ENCODE measurements around the gene RNF166. TPM values are rescaled to one million over a fixed set of nuclear protein-coding genes. Genes with fewer than 3 reads are reported as not detected.
A peak's percentile ranks its signal among the peaks of the same experiment; 100 is the strongest.

RNF166 gene
- total and polyA plus RNA-seq, 2 of the 13 experiments (the other 11 are each of a cell fraction or from before 2014, with no cell fraction given): 21.4 to 23.0 TPM

DNA sequence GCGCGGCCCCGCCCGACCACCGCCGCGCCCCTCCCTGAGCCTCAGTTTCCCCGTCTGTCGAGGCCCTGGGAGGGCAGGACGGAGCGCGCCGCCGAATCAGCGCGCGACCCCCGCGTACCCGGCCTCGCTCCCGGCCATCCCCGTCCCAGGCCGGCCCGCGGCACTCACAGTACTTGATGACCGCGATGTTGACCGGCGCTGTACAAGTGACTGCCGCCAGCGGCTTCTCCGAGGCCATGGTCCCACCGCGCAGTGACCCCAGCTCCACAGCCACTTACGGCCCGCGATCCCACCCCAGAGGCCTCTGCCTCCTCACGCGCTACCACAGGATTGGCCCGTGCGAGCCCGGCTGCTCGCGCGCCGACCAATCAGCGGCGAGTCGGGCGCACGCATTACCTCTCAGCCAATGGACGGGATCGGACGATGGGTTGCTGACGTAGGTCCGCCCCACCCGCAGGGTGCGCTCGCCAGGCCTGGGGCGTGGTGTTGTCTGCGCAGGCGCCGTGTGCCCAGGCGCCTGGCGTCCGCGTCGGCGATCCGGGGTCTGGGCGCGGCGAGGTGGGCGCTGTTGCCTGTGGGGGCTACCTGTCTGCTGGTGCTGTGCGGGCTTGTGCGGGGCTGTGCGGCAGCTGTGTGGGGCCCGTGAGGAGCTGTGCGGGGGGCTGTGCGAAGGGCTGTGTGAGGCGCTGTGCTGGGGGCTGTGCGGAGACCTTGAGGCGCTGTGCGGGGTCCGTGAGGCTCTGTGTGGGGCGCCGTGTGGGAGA, 43.2 kb downstream of the RNF166 start, which contains the start of gene MVD (continued):
- TF ChIP-seq ZBED4 (CRISPR knock-in tag; IDR thresholded peaks at IDR 0.05; ENCODE audit: borderline replicate concordance) (no peak), KLF16 (CRISPR knock-in tag; IDR thresholded peaks at IDR 0.05) (peak in 1 of 2 experiments; percentile 89; a peak in 1 of 4 replicates), SAFB2 (CRISPR knock-in tag; IDR thresholded peaks at IDR 0.05; ENCODE audit: borderline replicate concordance, low read depth) (peak; percentile 72; the same call in 1 of the 2 replicates), CBX2 (IDR thresholded peaks at IDR 0.05; ENCODE audit: low read depth, low read length) (no peak), CBX2 (CRISPR knock-in tag; IDR thresholded peaks at IDR 0.05; ENCODE audit: low read depth) (0 out of 2 replicates have a peak, but pooled peaks have one; percentile 18), ZNF562 (CRISPR knock-in tag; IDR thresholded peaks at IDR 0.05; ENCODE audit: borderline replicate concordance) (no peak), BRD4 (CRISPR knock-in tag; IDR thresholded peaks at IDR 0.05) (peak; percentile 72; the same call in 1 of the 2 replicates), SAP130 (CRISPR knock-in tag; IDR thresholded peaks at IDR 0.05; ENCODE audit: low read depth) (peak; percentile 99), PITX1 (CRISPR knock-in tag; IDR thresholded peaks at IDR 0.05) (no peak; the same call in 1 of the 2 replicates), ELF3 (CRISPR knock-in tag; IDR thresholded peaks at IDR 0.05) (0 out of 2 replicates have a peak, but pooled peaks have one; percentile 46), ZNF30 (CRISPR knock-in tag; IDR thresholded peaks at IDR 0.05) (peak; percentile 84; the same call in 1 of the 2 replicates), ZNF564 (CRISPR knock-in tag; IDR thresholded peaks at IDR 0.05) (peak; percentile 86; the same call in 1 of the 2 replicates), KDM5A (IDR thresholded peaks at IDR 0.05; ENCODE audit: borderline replicate concordance, low read length) (peak; percentile 85), ZFY (CRISPR knock-in tag; IDR thresholded peaks at IDR 0.05) (peak; percentile 94)
- TF ChIP-seq, protein P1, sequence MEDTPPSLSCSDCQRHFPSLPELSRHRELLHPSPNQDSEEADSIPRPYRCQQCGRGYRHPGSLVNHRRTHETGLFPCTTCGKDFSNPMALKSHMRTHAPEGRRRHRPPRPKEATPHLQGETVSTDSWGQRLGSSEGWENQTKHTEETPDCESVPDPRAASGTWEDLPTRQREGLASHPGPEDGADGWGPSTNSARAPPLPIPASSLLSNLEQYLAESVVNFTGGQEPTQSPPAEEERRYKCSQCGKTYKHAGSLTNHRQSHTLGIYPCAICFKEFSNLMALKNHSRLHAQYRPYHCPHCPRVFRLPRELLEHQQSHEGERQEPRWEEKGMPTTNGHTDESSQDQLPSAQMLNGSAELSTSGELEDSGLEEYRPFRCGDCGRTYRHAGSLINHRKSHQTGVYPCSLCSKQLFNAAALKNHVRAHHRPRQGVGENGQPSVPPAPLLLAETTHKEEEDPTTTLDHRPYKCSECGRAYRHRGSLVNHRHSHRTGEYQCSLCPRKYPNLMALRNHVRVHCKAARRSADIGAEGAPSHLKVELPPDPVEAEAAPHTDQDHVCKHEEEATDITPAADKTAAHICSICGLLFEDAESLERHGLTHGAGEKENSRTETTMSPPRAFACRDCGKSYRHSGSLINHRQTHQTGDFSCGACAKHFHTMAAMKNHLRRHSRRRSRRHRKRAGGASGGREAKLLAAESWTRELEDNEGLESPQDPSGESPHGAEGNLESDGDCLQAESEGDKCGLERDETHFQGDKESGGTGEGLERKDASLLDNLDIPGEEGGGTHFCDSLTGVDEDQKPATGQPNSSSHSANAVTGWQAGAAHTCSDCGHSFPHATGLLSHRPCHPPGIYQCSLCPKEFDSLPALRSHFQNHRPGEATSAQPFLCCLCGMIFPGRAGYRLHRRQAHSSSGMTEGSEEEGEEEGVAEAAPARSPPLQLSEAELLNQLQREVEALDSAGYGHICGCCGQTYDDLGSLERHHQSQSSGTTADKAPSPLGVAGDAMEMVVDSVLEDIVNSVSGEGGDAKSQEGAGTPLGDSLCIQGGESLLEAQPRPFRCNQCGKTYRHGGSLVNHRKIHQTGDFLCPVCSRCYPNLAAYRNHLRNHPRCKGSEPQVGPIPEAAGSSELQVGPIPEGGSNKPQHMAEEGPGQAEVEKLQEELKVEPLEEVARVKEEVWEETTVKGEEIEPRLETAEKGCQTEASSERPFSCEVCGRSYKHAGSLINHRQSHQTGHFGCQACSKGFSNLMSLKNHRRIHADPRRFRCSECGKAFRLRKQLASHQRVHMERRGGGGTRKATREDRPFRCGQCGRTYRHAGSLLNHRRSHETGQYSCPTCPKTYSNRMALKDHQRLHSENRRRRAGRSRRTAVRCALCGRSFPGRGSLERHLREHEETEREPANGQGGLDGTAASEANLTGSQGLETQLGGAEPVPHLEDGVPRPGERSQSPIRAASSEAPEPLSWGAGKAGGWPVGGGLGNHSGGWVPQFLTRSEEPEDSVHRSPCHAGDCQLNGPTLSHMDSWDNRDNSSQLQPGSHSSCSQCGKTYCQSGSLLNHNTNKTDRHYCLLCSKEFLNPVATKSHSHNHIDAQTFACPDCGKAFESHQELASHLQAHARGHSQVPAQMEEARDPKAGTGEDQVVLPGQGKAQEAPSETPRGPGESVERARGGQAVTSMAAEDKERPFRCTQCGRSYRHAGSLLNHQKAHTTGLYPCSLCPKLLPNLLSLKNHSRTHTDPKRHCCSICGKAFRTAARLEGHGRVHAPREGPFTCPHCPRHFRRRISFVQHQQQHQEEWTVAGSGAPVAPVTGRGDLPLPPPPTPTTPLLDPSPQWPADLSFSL (CRISPR knock-in tag; IDR thresholded peaks at IDR 0.05): no peak
- TF ChIP-seq, protein P2, sequence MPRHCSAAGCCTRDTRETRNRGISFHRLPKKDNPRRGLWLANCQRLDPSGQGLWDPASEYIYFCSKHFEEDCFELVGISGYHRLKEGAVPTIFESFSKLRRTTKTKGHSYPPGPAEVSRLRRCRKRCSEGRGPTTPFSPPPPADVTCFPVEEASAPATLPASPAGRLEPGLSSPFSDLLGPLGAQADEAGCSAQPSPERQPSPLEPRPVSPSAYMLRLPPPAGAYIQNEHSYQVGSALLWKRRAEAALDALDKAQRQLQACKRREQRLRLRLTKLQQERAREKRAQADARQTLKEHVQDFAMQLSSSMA (CRISPR knock-in tag; IDR thresholded peaks at IDR 0.05): no peak
- TF ChIP-seq, protein P3, sequence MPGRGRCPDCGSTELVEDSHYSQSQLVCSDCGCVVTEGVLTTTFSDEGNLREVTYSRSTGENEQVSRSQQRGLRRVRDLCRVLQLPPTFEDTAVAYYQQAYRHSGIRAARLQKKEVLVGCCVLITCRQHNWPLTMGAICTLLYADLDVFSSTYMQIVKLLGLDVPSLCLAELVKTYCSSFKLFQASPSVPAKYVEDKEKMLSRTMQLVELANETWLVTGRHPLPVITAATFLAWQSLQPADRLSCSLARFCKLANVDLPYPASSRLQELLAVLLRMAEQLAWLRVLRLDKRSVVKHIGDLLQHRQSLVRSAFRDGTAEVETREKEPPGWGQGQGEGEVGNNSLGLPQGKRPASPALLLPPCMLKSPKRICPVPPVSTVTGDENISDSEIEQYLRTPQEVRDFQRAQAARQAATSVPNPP (CRISPR knock-in tag; IDR thresholded peaks at IDR 0.05): 0 out of 2 replicates have a peak, but pooled peaks have one; percentile 26
